ENCODE measurements around the gene FOXA3. TPM values are rescaled to one million over a fixed set of nuclear protein-coding genes. Genes with fewer than 3 reads are reported as not detected.

FOXA3 gene
- total RNA-seq, 4 donors from 2014 or later, result not detected

GRCh38 chr19:45905011-45905410 lies 40.9 kb downstream of the FOXA3 start:
- no peak for DNase-seq (ENCODE audit: extremely low spot score)
- H3K4me1 ChIP-seq, result peaks cover 18 to 31% (median 29%) of the 10 kb centered on the region in 4 donors
- 85% methylated on average over 10 of the region's 10 CpGs for WGBS
- H3K27me3 ChIP-seq, result peaks cover 0 to 8% (median 2%) of the 10 kb centered on the region in 4 donors
- TF ChIP-seq POLR2A (IDR thresholded peaks at IDR 0.05; ENCODE audit: low read depth) (no peak), POLR2AphosphoS5 (IDR thresholded peaks at IDR 0.05) (no peak), CTCF (IDR thresholded peaks at IDR 0.05) (no peak), EP300 (IDR thresholded peaks at IDR 0.05) (no peak)
- intact Hi-C loops (cut with DNase I), result loop anchor here (10.0 kb wide), 1 partner anchor 90 kb away; the partner anchor contains the start of gene CCDC61
- H3K4me3 ChIP-seq, result no peak overlapping the region
- no peaks in the 10 kb centered on the region for H3K9me3 ChIP-seq
- H3K36me3 ChIP-seq, result peaks cover 0 to under 1% (median 0%) of the 10 kb centered on the region in 4 donors
- no peak overlapping the region for H3K27ac ChIP-seq (replicated peaks in 1 of 4)

GRCh38 chr19:45906221-45906620 lies 42.1 kb downstream of the FOXA3 start:
- TF ChIP-seq EP300 (IDR thresholded peaks at IDR 0.05), result no peak
- TF ChIP-seq POLR2A (IDR thresholded peaks at IDR 0.05; ENCODE audit: low read depth), result no peak
- no peak for TF ChIP-seq CTCF (IDR thresholded peaks at IDR 0.05)
- no peak for TF ChIP-seq POLR2AphosphoS5 (IDR thresholded peaks at IDR 0.05)
- no peak overlapping the region for H3K4me3 ChIP-seq
- WGBS, result 93% methylated on average over 3 of the region's 3 CpGs
- no peaks in the 10 kb centered on the region for H3K9me3 ChIP-seq
- no peak for DNase-seq (ENCODE audit: extremely low spot score)
- no peak overlapping the region for H3K27ac ChIP-seq (replicated peaks in 1 of 4)
- H3K36me3 ChIP-seq, result no peaks in the 10 kb centered on the region
- intact Hi-C loops (cut with DNase I), result loop anchor here (10.0 kb wide), 1 partner anchor 89 kb away; the partner anchor contains the start of gene CCDC61
- H3K4me1 ChIP-seq, result peaks cover 11 to 19% (median 17%) of the 10 kb centered on the region in 4 donors
- peaks cover 0 to 14% (median 2%) of the 10 kb centered on the region in 4 donors for H3K27me3 ChIP-seq

DNA sequence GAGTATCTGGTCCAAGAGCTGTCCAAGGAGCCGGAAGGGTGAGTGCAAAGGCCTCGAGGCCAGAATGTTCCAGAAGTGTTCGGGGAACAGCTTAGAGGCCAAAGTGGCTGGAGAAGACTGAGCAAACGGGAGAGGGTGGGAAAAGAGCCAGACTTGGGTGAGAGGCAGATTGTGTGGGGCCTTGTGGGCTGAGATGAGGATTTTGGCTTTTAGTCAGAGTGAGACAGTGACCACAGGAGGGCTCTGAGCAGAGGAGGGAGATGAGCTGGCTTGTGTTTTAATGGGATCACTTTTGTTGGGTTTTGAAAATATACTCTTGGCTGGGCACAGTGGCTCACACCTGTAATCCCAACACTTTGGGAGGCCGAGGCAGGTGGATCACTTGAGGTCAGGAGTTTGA lies 44.8 kb downstream of the FOXA3 start:
- intact Hi-C loops (cut with DNase I), result loop anchor here (10.0 kb wide), 1 partner anchor 86 kb away; the partner anchor contains the start of gene CCDC61
- 78% methylated on average over 5 of the region's 5 CpGs for WGBS
- H3K36me3 ChIP-seq, result no peaks in the 10 kb centered on the region
- peaks cover 0 to 40% (median 1%) of the 10 kb centered on the region in 4 donors for H3K27me3 ChIP-seq
- no peak for DNase-seq (ENCODE audit: extremely low spot score)
- no peaks in the 10 kb centered on the region for H3K9me3 ChIP-seq
- no peaks in the 10 kb centered on the region for H3K4me1 ChIP-seq
- TF ChIP-seq CTCF (IDR thresholded peaks at IDR 0.05), result no peak
- TF ChIP-seq POLR2AphosphoS5 (IDR thresholded peaks at IDR 0.05), result no peak
- no peak for TF ChIP-seq POLR2A (IDR thresholded peaks at IDR 0.05; ENCODE audit: low read depth)
- TF ChIP-seq EP300 (IDR thresholded peaks at IDR 0.05), result no peak
- no peak overlapping the region for H3K4me3 ChIP-seq
- H3K27ac ChIP-seq (replicated peaks in 1 of 4), result no peak overlapping the region

DNA sequence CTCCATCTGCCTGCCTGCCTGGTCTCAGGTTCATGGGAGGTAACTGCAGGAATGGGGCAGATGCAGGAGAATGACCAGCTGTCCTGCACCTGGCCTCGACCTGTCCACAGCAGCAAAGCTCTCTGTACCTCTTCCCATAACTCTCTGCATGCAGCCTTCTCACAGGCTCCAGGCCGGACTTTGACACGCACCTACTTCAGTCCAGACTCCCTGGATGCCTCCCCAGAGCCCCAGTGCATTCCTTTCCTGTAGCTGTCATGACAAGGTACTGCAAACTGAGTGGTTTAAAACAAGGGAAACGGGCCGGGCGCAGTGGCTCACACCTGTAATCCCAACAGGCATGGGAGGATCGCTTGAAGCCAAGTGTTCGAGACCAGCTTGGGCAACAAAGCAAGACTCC lies 47.2 kb downstream of the FOXA3 start:
- Histone ChIP-seq H3K4me3 (no peak overlapping the region), H3K27ac (replicated peaks in 1 of 4) (no peak overlapping the region), H3K36me3 (no peaks in the 10 kb centered on the region), H3K9me3 (no peaks in the 10 kb centered on the region), H3K27me3 (peaks cover 0 to 60% (median 2%) of the 10 kb centered on the region in 4 donors), H3K4me1 (no peaks in the 10 kb centered on the region)
- WGBS, result 74% methylated on average over 7 of the region's 8 CpGs
- intact Hi-C loops (cut with DNase I), result no loop called here
- TF ChIP-seq EP300 (IDR thresholded peaks at IDR 0.05), result no peak
- no peak for TF ChIP-seq POLR2A (IDR thresholded peaks at IDR 0.05; ENCODE audit: low read depth)
- no peak for TF ChIP-seq POLR2AphosphoS5 (IDR thresholded peaks at IDR 0.05)
- TF ChIP-seq CTCF (IDR thresholded peaks at IDR 0.05), result no peak
- no peak for DNase-seq (ENCODE audit: extremely low spot score)
